Heart left ventricle (tissue), 13 donors: ENCODE data around the gene RPL39.
"Not testable (repeated sequence)": the region's sequence is repeated elsewhere in the genome, so short reads cannot be mapped to it uniquely, and the experiment has no call there.

Source experiments
- POLR2A ChIP-seq, 2 donors: fragments of 450-650 bp; IDR thresholded peaks; one replicate each; pipeline ENCODE4 v1.6.1; 2017; ENCODE audit warnings: antibody characterized with exemption in 2 of 2, mild to moderate bottlenecking in 2 of 2, moderate library complexity in 2 of 2
- TF ChIP-seq, protein P1 (sequence below), 12 donors: fragments of 200-600 bp; sonication (generic) in 4 of 12; IDR thresholded peaks; one replicate each; pipeline versions ENCODE4 v1.5.0 to v1.8.0; 2018 to 2022; ENCODE audit warnings: antibody characterized with exemption in 12 of 12, mild to moderate bottlenecking in 5 of 12
- donor health status: ischemic (EF 13 %, LVEDD 7.1; RV severe dilation, severe dysfunction).
- donor health status: DM: no; HTN: yes; CAD: no.
- donor health status: DM: no; HTN: no; CAD: no.
- donor health status: ischemic (EF 25% LVEDD 6.9; RV normal size, moderate dysfunction).
- donor health status: ischemic (EF 25% LVEDD 5.7; RV mildly dilated, moderate dysfunction).
- donor health status: ischemic (EF 35%, LVEDD 5.7; RV mildly dilated, moderate dysfunction).
- donor health status: nonischemic (EF 11% LVEDD 7.7; RV severe dilation, severe dysfunction).
- donor health status: DM: yes; HTN: yes; CAD: no.
- donor health status: PGD.
- donor health status: ischemic (EF 29% LVEDD 5.4; RV normal size, mild dysfunction).
- donor health status: nonischemic (EF 23%, LVEDD 6.1; RV moderate dilation, normal function).

GRCh38 chrX:119808461-119808860, 17.0 kb upstream of the RPL39 start:
- TF ChIP-seq, protein P1, sequence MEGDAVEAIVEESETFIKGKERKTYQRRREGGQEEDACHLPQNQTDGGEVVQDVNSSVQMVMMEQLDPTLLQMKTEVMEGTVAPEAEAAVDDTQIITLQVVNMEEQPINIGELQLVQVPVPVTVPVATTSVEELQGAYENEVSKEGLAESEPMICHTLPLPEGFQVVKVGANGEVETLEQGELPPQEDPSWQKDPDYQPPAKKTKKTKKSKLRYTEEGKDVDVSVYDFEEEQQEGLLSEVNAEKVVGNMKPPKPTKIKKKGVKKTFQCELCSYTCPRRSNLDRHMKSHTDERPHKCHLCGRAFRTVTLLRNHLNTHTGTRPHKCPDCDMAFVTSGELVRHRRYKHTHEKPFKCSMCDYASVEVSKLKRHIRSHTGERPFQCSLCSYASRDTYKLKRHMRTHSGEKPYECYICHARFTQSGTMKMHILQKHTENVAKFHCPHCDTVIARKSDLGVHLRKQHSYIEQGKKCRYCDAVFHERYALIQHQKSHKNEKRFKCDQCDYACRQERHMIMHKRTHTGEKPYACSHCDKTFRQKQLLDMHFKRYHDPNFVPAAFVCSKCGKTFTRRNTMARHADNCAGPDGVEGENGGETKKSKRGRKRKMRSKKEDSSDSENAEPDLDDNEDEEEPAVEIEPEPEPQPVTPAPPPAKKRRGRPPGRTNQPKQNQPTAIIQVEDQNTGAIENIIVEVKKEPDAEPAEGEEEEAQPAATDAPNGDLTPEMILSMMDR (IDR thresholded peaks at IDR 0.05): not testable (repeated sequence)
- not testable (repeated sequence) for TF ChIP-seq POLR2A (IDR thresholded peaks at IDR 0.05)
